WERI-Rb-1 (cell line): ENCODE measurements around the gene CASR.
"Not testable (repeated sequence)": the region's sequence is repeated elsewhere in the genome, so short reads cannot be mapped to it uniquely, and the experiment has no call there.

Experiments
- DNase-seq: peaks from one replicate; pipeline ENCODE4 v3.0.0-alpha.2; 2020
- H3K27ac ChIP-seq: fragments of 250-450 bp; sonication (Bioruptor Pico); 2 replicates; pipeline ENCODE4 v1.5.1; 2020; ENCODE audit warnings: mild to moderate bottlenecking, moderate library complexity
- H3K27me3 ChIP-seq: fragments of 250-450 bp; sonication (Bioruptor Pico); 2 replicates; pipeline ENCODE4 v1.5.1; 2021; ENCODE audit warnings: mild to moderate bottlenecking, low read depth, moderate library complexity; ENCODE audit not compliant: insufficient read depth, severe bottlenecking
- H3K36me3 ChIP-seq: fragments of 250-450 bp; sonication (Bioruptor Pico); 2 replicates; pipeline ENCODE4 v1.5.1; 2020; ENCODE audit warnings: mild to moderate bottlenecking, moderate library complexity
- H3K4me3 ChIP-seq: 2 replicates; pipeline ENCODE4 v1.5.1; 2011; ENCODE audit warnings: low read depth, mild to moderate bottlenecking, control low read depth, low read length
- H3K9me3 ChIP-seq: fragments of 250-450 bp; sonication (Bioruptor Pico); 2 replicates; pipeline ENCODE4 v1.5.1; 2021; ENCODE audit warnings: mild to moderate bottlenecking, moderate library complexity; ENCODE audit not compliant: severe bottlenecking
- TF ChIP-seq, protein P1 (sequence below): IDR thresholded peaks from 2 replicates; pipeline ENCODE4 v1.5.1; 2011; ENCODE audit warnings: low read depth, mild to moderate bottlenecking, control low read depth, inconsistent platforms, low read length

CASR gene

DNA sequence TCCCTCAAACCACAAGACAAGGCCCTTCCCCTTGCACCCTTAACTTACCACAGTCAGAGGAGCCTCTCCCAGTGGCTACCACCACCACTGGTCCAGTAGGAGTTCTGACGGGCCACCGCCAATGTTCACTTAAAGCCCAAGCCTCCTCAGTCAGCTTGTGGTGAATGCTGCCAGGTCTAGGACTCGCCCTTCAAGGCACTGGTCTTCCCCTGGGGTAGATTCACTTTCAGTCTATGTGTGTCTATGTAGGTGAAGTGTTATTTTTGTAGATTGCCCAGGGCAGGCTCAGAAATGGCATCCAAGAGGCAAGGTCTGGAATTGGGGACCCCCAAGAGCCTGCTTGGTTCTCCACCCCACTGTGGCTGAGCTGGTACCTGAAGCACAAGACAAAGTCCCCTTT lies 15.4 kb upstream of the CASR start:
- TF ChIP-seq, protein P1, sequence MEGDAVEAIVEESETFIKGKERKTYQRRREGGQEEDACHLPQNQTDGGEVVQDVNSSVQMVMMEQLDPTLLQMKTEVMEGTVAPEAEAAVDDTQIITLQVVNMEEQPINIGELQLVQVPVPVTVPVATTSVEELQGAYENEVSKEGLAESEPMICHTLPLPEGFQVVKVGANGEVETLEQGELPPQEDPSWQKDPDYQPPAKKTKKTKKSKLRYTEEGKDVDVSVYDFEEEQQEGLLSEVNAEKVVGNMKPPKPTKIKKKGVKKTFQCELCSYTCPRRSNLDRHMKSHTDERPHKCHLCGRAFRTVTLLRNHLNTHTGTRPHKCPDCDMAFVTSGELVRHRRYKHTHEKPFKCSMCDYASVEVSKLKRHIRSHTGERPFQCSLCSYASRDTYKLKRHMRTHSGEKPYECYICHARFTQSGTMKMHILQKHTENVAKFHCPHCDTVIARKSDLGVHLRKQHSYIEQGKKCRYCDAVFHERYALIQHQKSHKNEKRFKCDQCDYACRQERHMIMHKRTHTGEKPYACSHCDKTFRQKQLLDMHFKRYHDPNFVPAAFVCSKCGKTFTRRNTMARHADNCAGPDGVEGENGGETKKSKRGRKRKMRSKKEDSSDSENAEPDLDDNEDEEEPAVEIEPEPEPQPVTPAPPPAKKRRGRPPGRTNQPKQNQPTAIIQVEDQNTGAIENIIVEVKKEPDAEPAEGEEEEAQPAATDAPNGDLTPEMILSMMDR, result no peak
- H3K4me3 ChIP-seq, result no peak overlapping the region
- no peaks in the 10 kb centered on the region for H3K36me3 ChIP-seq
- H3K27me3 ChIP-seq, result peaks cover 2% of the 10 kb centered on the region
- peaks cover 3% of the 10 kb centered on the region for H3K9me3 ChIP-seq
- H3K27ac ChIP-seq, result no peak overlapping the region
- DNase-seq, result no peak

DNA sequence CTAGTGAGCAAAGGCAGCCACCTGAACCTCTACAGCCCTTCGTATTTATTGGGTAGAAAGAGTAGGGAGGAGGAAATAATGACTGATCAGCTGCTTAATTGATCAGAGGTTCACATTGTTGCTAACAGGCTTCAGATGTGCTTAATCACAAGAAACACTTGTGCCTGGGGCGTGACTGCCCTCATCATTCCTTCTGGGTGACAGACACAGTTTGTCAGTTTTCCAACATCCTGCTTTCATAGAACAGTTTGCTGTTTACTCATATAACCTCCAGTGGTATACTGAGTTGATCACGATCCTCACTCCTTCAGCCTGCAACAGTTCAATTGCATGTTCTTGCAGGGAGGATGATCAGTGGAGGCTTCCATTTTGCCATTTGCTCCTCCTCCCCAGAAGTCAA lies 13.6 kb upstream of the CASR start:
- Histone ChIP-seq H3K27ac (no peak overlapping the region), H3K4me3 (no peak overlapping the region), H3K36me3 (no peaks in the 10 kb centered on the region), H3K9me3 (peaks cover 3% of the 10 kb centered on the region), H3K27me3 (peaks cover 2% of the 10 kb centered on the region)
- no peak for DNase-seq
- TF ChIP-seq, protein P1, result no peak

DNA sequence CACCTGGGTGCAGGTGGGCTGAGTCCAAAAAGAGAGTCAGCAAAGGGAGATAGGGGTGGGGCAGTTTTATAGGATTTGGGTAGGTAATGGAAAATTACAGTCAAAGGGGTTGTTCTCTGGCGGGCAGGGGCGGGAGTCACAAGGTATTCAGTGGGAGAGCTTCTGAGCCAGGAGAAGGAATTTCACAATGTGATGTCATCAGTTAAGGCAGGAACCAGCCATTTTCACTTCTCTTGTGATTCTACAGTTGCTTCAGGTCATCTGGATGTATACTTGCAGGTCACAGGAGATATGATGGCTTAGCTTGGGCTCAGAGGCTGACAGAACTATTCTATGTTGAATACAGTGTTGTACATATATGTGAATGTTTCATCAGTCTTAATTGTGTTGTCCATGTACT lies 12.1 kb upstream of the CASR start:
- not testable (repeated sequence) for H3K27me3 ChIP-seq, H3K9me3 ChIP-seq, H3K4me3 ChIP-seq, DNase-seq, H3K36me3 ChIP-seq, H3K27ac ChIP-seq

DNA sequence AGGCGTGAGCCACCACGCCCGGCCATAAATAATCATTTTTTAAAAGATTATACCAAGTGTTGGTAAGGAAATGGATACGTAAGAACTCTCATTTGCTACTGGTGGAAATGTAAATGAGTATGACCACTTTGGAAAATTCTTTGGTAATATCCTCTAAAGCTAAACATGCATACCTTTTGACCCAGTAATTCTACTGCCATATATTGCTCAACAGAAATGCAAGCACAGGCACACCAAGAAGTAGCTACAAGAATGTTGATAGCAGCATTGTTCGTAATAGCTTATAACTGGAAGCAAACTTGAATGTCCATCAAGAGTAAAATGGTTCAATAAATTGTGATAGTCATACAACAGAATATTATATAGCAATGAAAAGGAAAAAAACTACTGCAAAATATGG lies 4.8 kb upstream of the CASR start:
- Histone ChIP-seq H3K36me3 (no peaks in the 10 kb centered on the region), H3K27me3 (peaks cover 18% of the 10 kb centered on the region), H3K9me3 (no peaks in the 10 kb centered on the region), H3K4me3 (no peak overlapping the region), H3K27ac (no peak overlapping the region)
- DNase-seq, result no peak
- TF ChIP-seq, protein P1, result no peak

DNA sequence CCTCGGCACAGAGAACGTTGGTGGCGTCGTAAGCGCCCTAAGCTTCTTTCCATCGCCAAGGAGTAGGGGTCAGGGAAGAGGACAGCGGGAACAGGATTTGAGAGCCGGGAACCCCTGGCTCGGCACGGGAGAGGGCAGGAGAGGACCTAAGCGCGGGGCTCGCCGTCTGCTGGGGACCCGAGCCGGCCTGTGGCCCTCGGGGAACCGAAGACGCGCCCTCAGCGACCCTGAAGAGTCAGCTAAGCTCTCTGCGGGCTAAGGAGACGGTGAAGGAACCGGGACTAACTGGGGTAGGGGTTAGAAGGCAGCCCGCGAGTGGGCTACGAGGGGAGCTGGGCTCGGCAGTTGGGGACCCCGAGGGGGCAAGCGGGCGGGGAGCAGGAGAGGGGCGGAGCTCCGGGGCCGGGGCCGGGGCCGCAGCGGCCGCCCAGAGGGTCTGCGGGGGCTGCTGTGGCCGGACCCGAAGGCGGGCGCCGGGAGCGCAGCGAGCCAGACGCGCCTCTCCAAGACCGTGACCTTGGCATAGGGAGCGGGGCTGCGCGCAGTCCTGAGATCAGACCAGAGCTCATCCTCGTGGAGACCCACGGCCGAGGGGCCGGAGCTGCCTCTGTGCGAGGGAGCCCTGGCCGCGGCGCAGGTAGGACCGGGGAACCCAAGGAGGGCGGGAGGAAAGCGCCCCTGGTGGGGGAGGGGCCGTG lies 574 bp downstream of the CASR start:
- DNase-seq, result peak; percentile 16
- peaks cover 47% of the 10 kb centered on the region for H3K27me3 ChIP-seq
- TF ChIP-seq, protein P1, result no peak

DNA sequence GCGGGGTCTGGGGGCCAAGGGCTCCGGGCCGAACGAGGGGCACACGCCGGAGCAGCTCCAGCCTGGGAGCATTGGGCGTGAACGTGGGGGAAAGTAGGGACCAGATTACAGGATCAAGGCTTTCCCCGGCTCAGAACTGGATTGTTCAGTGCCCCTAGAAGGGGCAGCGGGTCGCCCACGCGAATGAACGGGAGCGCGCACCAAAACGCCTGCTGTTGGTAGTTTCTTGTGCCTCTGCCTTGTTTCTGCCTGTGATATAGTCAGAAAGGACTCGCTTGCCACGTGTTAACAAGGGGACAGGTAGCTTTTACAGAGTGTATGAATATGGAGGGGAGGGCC lies 1.1 kb downstream of the CASR start:
- Histone ChIP-seq H3K4me3 (peak overlapping the region; percentile 43), H3K36me3 (no peaks in the 10 kb centered on the region), H3K27ac (no peak overlapping the region), H3K27me3 (peaks cover 47% of the 10 kb centered on the region), H3K9me3 (no peaks in the 10 kb centered on the region)
- TF ChIP-seq, protein P1, result no peak
- no peak for DNase-seq

More for the DNA sequence above, 574 bp downstream of the CASR start:
- Histone ChIP-seq H3K36me3 (no peaks in the 10 kb centered on the region), H3K27ac (no peak overlapping the region), H3K9me3 (no peaks in the 10 kb centered on the region), H3K4me3 (peak overlapping the region; percentile 43)
